H1 (cell line): Measurements from ENCODE around the gene TMEM51. TPM values are rescaled to one million over a fixed set of nuclear protein-coding genes. Genes with fewer than 3 reads are reported as not detected.

Source experiments
- CTCF ChIA-PET: fragments of 300-600 bp; sonication (Branson Sonifier 250); formaldehyde crosslinking; loops from one replicate; lab custom pipeline; 2021; ENCODE audit not compliant: partially characterized antibody; lab: Charles Lee
- POLR2A ChIA-PET: fragments of 300-600 bp; sonication (Branson Sonifier 250); formaldehyde crosslinking; loops from one replicate; lab custom pipeline; 2021; ENCODE audit warnings: inconsistent platforms; ENCODE audit not compliant: partially characterized antibody; lab: Charles Lee
- DNase-seq, 2 experiments: peaks; one replicate each; pipeline versions ENCODE4 v3.0.0 to v3.0.0-alpha.2; 2010 to 2022; ENCODE audit warnings: low spot score in 2 of 2, low read depth in 1 of 2, mixed read lengths in 1 of 2
- FAIRE-seq: peaks from 2 replicates; lab custom pipeline; 2011; peaks lifted over from hg19 to GRCh38; lab: Jason Lieb, UNC
- H2AFZ ChIP-seq: 2 replicates; pipeline ENCODE4 v1.8.1; 2012; ENCODE audit warnings: low read length, inconsistent platforms
- H2AK5ac ChIP-seq: 2 replicates; pipeline ENCODE4 v1.6.1; 2013; ENCODE audit warnings: low read depth, low read length
- H2BK120ac ChIP-seq: replicated peaks from 2 replicates; pipeline ENCODE3; 2013; ENCODE audit warnings: low read depth, low read length, inconsistent platforms
- H2BK12ac ChIP-seq: 2 replicates; pipeline ENCODE4 v1.6.1; 2013; ENCODE audit warnings: low read depth, low read length
- H2BK15ac ChIP-seq: 2 replicates; pipeline ENCODE4 v1.6.1; 2013; ENCODE audit warnings: low read length
- H2BK20ac ChIP-seq: 2 replicates; pipeline ENCODE4 v1.6.1; 2013; ENCODE audit warnings: low read length
- H2BK5ac ChIP-seq: 2 replicates; pipeline ENCODE4 v1.6.1; 2013; ENCODE audit warnings: low read depth, low read length
- H3K14ac ChIP-seq: 2 replicates; pipeline ENCODE4 v1.6.1; 2013; ENCODE audit warnings: inconsistent platforms; ENCODE audit not compliant: insufficient read length
- H3K18ac ChIP-seq: 2 replicates; pipeline ENCODE4 v1.6.1; 2013; ENCODE audit warnings: low read length; ENCODE audit errors: extremely low read depth
- H3K23ac ChIP-seq: 2 replicates; pipeline ENCODE4 v1.6.1; 2013; ENCODE audit warnings: inconsistent platforms; ENCODE audit not compliant: insufficient read length
- H3K23me2 ChIP-seq: 2 replicates; pipeline ENCODE4 v1.6.1; 2013; ENCODE audit warnings: low read depth, low read length
- H3K27ac ChIP-seq: 2 replicates; pipeline ENCODE4 v1.6.1; 2011; ENCODE audit warnings: low read depth, low read length, inconsistent platforms
- H3K27me3 ChIP-seq, 4 experiments: replicated peaks in 1 of 4; 1 replicate in 1 of 4; 2 replicates in 3 of 4; pipeline versions ENCODE4 v1.6.1 to v1.8.1; 2011 to 2013; ENCODE audit warnings: low read length in 3 of 4, mild to moderate bottlenecking in 3 of 4, inconsistent platforms in 2 of 4, mixed read lengths in 2 of 4, moderate library complexity in 1 of 4; ENCODE audit not compliant: control insufficient read depth in 3 of 4, insufficient read depth in 3 of 4; ENCODE audit errors: extremely low read depth in 1 of 4
- H3K36me3 ChIP-seq, 4 experiments: 2 replicates each; pipeline versions ENCODE4 v1.6.1 to v1.8.1; 2011 to 2013; ENCODE audit warnings: mild to moderate bottlenecking in 4 of 4, low read length in 3 of 4, moderate library complexity in 2 of 4, control low read depth in 1 of 4, inconsistent platforms in 1 of 4; ENCODE audit not compliant: insufficient read depth in 4 of 4, control insufficient read depth in 2 of 4
- H3K4ac ChIP-seq: replicated peaks from 2 replicates; pipeline ENCODE3; 2013; ENCODE audit warnings: low read length, low read depth, mixed read lengths, inconsistent platforms; ENCODE audit not compliant: insufficient read length
- H3K4me1 ChIP-seq, 4 experiments: replicated peaks in 1 of 4; 1 replicate in 1 of 4; 2 replicates in 3 of 4; pipeline versions ENCODE4 v1.6.1 to v1.8.1; 2011 to 2013; ENCODE audit warnings: low read length in 3 of 4, inconsistent platforms in 2 of 4, mixed read lengths in 1 of 4; ENCODE audit not compliant: insufficient read depth in 4 of 4, control insufficient read depth in 3 of 4
- H3K4me2 ChIP-seq, 2 experiments: 2 replicates each; pipeline versions ENCODE4 v1.6.1 to v1.8.1; 2011 to 2013; ENCODE audit warnings: low read depth in 2 of 2, low read length in 2 of 2, control low read depth in 1 of 2, inconsistent platforms in 1 of 2, mild to moderate bottlenecking in 1 of 2; ENCODE audit not compliant: insufficient read depth in 1 of 2
- H3K4me3 ChIP-seq, 4 experiments: fragments of 200-600, 300-600 bp in 1 of 4; sonication (generic), shearing (Covaris generic), sonication (Bioruptor Twin) in 1 of 4; 2 replicates each; pipeline versions ENCODE4 v1.5.1 to v1.8.1; 2011 to 2016; ENCODE audit warnings: low read length in 4 of 4, low read depth in 3 of 4, control low read depth in 2 of 4, inconsistent platforms in 2 of 4, mild to moderate bottlenecking in 2 of 4, mixed read lengths in 1 of 4, moderate library complexity in 1 of 4; ENCODE audit not compliant: insufficient read depth in 2 of 4; ENCODE audit errors: extremely low read depth in 1 of 4
- H3K56ac ChIP-seq: replicated peaks from 2 replicates; pipeline ENCODE3; 2013; ENCODE audit warnings: low read depth, mild to moderate bottlenecking, mixed read lengths, low read length, inconsistent platforms; ENCODE audit not compliant: insufficient read length
- H3K79me1 ChIP-seq: 2 replicates; pipeline ENCODE4 v1.6.1; 2013; ENCODE audit warnings: low read depth, low read length, control low read depth
- H3K79me2 ChIP-seq, 2 experiments: 2 replicates each; pipeline versions ENCODE4 v1.6.1 to v1.8.1; 2012 to 2013; ENCODE audit warnings: low read length in 2 of 2, mild to moderate bottlenecking in 2 of 2, inconsistent platforms in 1 of 2; ENCODE audit not compliant: insufficient read depth in 2 of 2, control insufficient read depth in 1 of 2
- H3K9ac ChIP-seq, 4 experiments: replicated peaks in 1 of 4; 1 replicate in 1 of 4; 2 replicates in 3 of 4; pipeline versions ENCODE4 v1.6.1 to v1.8.1; 2011 to 2013; ENCODE audit warnings: low read depth in 3 of 4, low read length in 3 of 4, control low read depth in 2 of 4, mild to moderate bottlenecking in 2 of 4, moderate library complexity in 2 of 4, inconsistent platforms in 1 of 4; ENCODE audit errors: extremely low read depth in 1 of 4
- H3K9me3 ChIP-seq, 2 experiments: 2 replicates each; pipeline versions ENCODE4 v1.6.1 to v1.8.1; 2012 to 2013; ENCODE audit warnings: mild to moderate bottlenecking in 2 of 2, moderate library complexity in 2 of 2, control low read depth in 1 of 2, inconsistent platforms in 1 of 2, low read depth in 1 of 2, low read length in 1 of 2, mixed read lengths in 1 of 2; ENCODE audit not compliant: insufficient read depth in 2 of 2
- H4K20me1 ChIP-seq, 2 experiments: replicated peaks in 1 of 2; 2 replicates each; pipeline versions ENCODE3 to v1.8.1; 2011 to 2013; ENCODE audit warnings: inconsistent platforms in 2 of 2, low read length in 2 of 2, mild to moderate bottlenecking in 1 of 2; ENCODE audit not compliant: insufficient read depth in 2 of 2, control insufficient read depth in 1 of 2
- H4K5ac ChIP-seq: 2 replicates; pipeline ENCODE4 v1.6.1; 2013; ENCODE audit warnings: low read length, low read depth, mixed read lengths, inconsistent platforms; ENCODE audit not compliant: insufficient read length
- H4K8ac ChIP-seq: 2 replicates; pipeline ENCODE4 v1.8.0; 2013; ENCODE audit warnings: mild to moderate bottlenecking, moderate library complexity, low read length, inconsistent platforms; ENCODE audit not compliant: insufficient read depth; ENCODE audit errors: extremely low read depth
- H4K91ac ChIP-seq: replicated peaks from 2 replicates; pipeline ENCODE3; 2013; ENCODE audit warnings: low read length, mixed read lengths, inconsistent platforms; ENCODE audit not compliant: insufficient read length
- CTBP2 ChIP-seq: IDR thresholded peaks from 2 replicates; pipeline ENCODE4 v1.7.0; 2011; ENCODE audit warnings: borderline replicate concordance, mild to moderate bottlenecking, moderate library complexity, mixed read lengths, low read length; ENCODE audit not compliant: insufficient read depth, insufficient read length
- EZH2 ChIP-seq: fragments of 200-600 bp; sonication (generic); IDR thresholded peaks from 2 replicates; pipeline ENCODE4 v1.7.1; 2012; ENCODE audit warnings: low read depth, mild to moderate bottlenecking, moderate library complexity, low read length, inconsistent platforms; ENCODE audit not compliant: severe bottlenecking
- HDAC2 ChIP-seq, 2 experiments: fragments of 300-600 bp in 1 of 2; sonication (generic) in 1 of 2; IDR thresholded peaks; 2 replicates each; pipeline ENCODE4 v1.6.1; 2011 to 2012; ENCODE audit warnings: low read depth in 2 of 2, low read length in 2 of 2, mild to moderate bottlenecking in 2 of 2, moderate library complexity in 2 of 2, borderline replicate concordance in 1 of 2, inconsistent platforms in 1 of 2
- JUN ChIP-seq: IDR thresholded peaks from 2 replicates; pipeline ENCODE4 v1.6.1; 2011; ENCODE audit warnings: low read depth, mild to moderate bottlenecking, improper control_type of control experiment, low read length
- RBBP5 ChIP-seq: IDR thresholded peaks from 2 replicates; pipeline ENCODE4 v1.7.1; 2012; ENCODE audit warnings: low read depth, mild to moderate bottlenecking, inconsistent platforms, low read length, moderate library complexity, borderline replicate concordance
- RNF2 ChIP-seq: fragments of 200-900, 300-1000 bp; sonication (generic); IDR thresholded peaks from 2 replicates; pipeline ENCODE4 v1.7.1; 2016; ENCODE audit warnings: borderline replicate concordance, low read depth, mild to moderate bottlenecking, antibody characterized with exemption, low read length; ENCODE audit not compliant: poor library complexity, severe bottlenecking; ENCODE audit errors: missing control alignments
- SP2 ChIP-seq: IDR thresholded peaks from 2 replicates; pipeline ENCODE4 v1.6.1; 2012; ENCODE audit warnings: mild to moderate bottlenecking, low read length, inconsistent platforms
- TBP ChIP-seq: IDR thresholded peaks from 2 replicates; pipeline ENCODE4 v1.6.1; 2011; ENCODE audit warnings: low read depth, low read length, improper control_type of control experiment
- TEAD4 ChIP-seq: IDR thresholded peaks from 2 replicates; pipeline ENCODE4 v1.6.1; 2012; ENCODE audit warnings: low read depth, low read length, inconsistent platforms, mixed read lengths
- WGBS, 2 experiments: shearing (Covaris generic) in 1 of 2; methylation state at CpG; one replicate each; pipeline versions ENCODE4 v1.1.6 to v1.1.7; 2013 to 2015; ENCODE audit warnings: low lambda C conversion rate in 2 of 2, mixed read lengths in 2 of 2, inconsistent platforms in 1 of 2, low coverage in 1 of 2, missing lambda C conversion rate in 1 of 2; ENCODE audit not compliant: insufficient replicate concordance in 2 of 2, insufficient coverage in 1 of 2, insufficient read length in 1 of 2; ENCODE audit errors: extremely low coverage in 1 of 2, missing lambda C conversion rate in 1 of 2; 5-methylcytosine and 5-hydroxymethylcytosine counted together
- polyA plus RNA-seq, 7 experiments: library from polyadenylated mRNA; depleted of rRNA in 3 of 7; stranded (reverse) in 5 of 7; unstranded in 2 of 7; fragments of >200 nt in 5 of 7; fragments of 200-250 nt in 2 of 7; gene quantifications; 1 replicate in 5 of 7; 2 replicates in 1 of 7; 4 replicates in 1 of 7; pipeline versions ENCODE4 v1.2.1 to v1.2.3, GENCODE V29; 2011 to 2013; ENCODE audit warnings: missing spikeins in 2 of 7, mixed read lengths in 2 of 7
- total RNA-seq: library from RNA; stranded (reverse); fragmentation: NEBNext Ultra II Directional; extraction: Animal tissue kit (Norgen Biotek cat#: 25700); gene quantifications from 2 replicates; pipeline ENCODE4 v1.2.1, GENCODE V29; 2021

TMEM51 gene
- total and polyA plus RNA-seq, 2 of the 8 experiments (the other 6 are each of a cell fraction or from before 2014, with no cell fraction given) = 9.9 to 10.7 TPM

DNA sequence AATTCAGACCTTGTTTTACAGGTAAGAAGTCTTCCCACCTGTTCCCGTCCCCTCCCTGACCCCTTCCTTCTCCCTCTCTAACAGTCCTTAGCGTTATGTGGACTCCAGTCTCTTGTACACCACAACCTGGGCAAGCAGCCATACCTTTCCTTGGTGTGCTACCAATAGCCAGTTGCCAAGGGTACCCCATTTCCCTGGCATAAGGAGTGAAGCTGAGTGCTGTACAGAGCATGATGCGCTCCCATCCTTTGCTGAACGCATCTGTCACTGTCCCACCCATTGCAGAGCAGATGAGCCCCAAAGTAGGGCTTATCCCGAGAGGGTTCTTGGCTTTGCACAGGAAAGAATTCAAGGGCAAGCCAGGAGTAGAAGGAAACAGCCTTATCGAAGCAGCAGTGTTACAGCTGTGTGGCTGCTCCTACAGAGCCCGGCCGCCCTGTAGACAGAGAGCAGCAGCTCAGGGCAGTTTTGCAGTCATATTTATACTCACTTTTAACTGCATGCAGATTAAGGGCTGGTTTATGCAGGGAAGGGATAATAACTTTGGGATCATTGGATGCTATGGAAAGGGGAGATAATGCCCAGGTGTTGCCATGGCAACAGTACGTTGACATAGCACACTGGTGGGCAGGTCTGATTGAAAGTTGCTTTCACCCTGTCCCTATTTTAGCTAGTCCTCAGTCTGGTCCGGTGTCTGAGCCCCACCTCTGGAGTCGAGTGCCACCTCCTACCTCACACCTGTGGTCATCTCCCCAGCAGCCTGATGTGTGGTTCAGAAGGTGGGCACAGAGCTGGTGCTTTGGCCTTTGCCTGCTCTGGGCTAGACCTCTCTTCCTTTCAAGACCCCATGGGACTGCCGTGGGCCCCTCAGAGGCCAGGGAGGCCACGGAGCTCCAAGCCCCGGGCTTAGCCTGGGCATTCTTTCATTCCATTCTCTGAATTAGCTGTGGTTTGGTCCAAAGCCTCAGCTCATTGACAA, 98.6 kb downstream of the TMEM51 start:
- no peak overlapping the region for H2AFZ ChIP-seq
- 87% methylated on average over 14 of the region's 14 CpGs; no CpG with 5 or more reads in 1 of the 2 experiments for WGBS, 2 experiments
- ChIA-PET POLR2A (interaction anchor here (0.5 kb wide), 1 partner anchor 120 kb away, joined by 3 read pairs; no protein-coding TSS in a partner anchor), CTCF (interaction anchor here (1.1 to 1.7 kb wide), 2 partner anchors 20 to 101 kb away, joined by 6 to 10 read pairs; no protein-coding TSS in a partner anchor)
- no peaks in the 10 kb centered on the region for H3K79me2 ChIP-seq
- H3K56ac ChIP-seq = no peak overlapping the region
- no peak overlapping the region for H4K91ac ChIP-seq
- H3K4me2 ChIP-seq = no peak overlapping the region
- H3K79me1 ChIP-seq = no peaks in the 10 kb centered on the region
- TF ChIP-seq TBP = no peak
- TF ChIP-seq SP2 = no peak
- no peak for TF ChIP-seq EZH2
- no peak for TF ChIP-seq TEAD4
- TF ChIP-seq CTBP2 = no peak
- TF ChIP-seq RNF2 = no peak
- TF ChIP-seq JUN = no peak
- no peak for TF ChIP-seq RBBP5
- no peak for TF ChIP-seq HDAC2 (IDR thresholded peaks at IDR 0.05; ENCODE audit: borderline replicate concordance in 1 of 2, low read depth in 2 of 2, low read length in 2 of 2)
- H3K27ac ChIP-seq = no peak overlapping the region
- H3K36me3 ChIP-seq = no peaks in the 10 kb centered on the region
- no peak overlapping the region for H2BK15ac ChIP-seq
- FAIRE-seq (no peak), DNase-seq (no peak)
- H3K9ac ChIP-seq = no peak overlapping the region
- no peaks in the 10 kb centered on the region for H4K20me1 ChIP-seq
- no peak overlapping the region for H3K23ac ChIP-seq
- no peak overlapping the region for H2AK5ac ChIP-seq
- no peak overlapping the region for H3K14ac ChIP-seq
- peaks cover 3% of the 10 kb centered on the region; the same call in 1 of the 2 replicates for H3K23me2 ChIP-seq
- no peaks in the 10 kb centered on the region for H3K27me3 ChIP-seq
- no peak overlapping the region for H3K4me3 ChIP-seq
- H4K8ac ChIP-seq = no peak overlapping the region
- no peaks in the 10 kb centered on the region for H3K9me3 ChIP-seq
- no peak overlapping the region for H2BK120ac ChIP-seq
- no peak overlapping the region for H4K5ac ChIP-seq
- no peak overlapping the region for H3K18ac ChIP-seq
- no peak overlapping the region for H2BK5ac ChIP-seq
- H2BK20ac ChIP-seq = no peak overlapping the region
- no peak overlapping the region for H3K4ac ChIP-seq
- H3K4me1 ChIP-seq = peaks cover 0 to 2% (median 0%) of the 10 kb centered on the region in 4 experiments; a peak in 1 of 7 replicates
- H2BK12ac ChIP-seq = no peak overlapping the region; the same call in 1 of the 2 replicates
